OCI-LY1 (cell line): ENCODE data around the gene GABBR2.

Experiments used
- EZH2 ChIP-seq: fragments of 200-600 bp; sonication (generic), shearing (Covaris generic); IDR thresholded peaks from 2 replicates; pipeline ENCODE4 v1.8.0; 2017; ENCODE audit warnings: borderline replicate concordance, mixed run types, mild to moderate bottlenecking, antibody characterized with exemption, low read length, moderate library complexity, mixed read lengths
- TF ChIP-seq, protein P1 (sequence below): fragments of 200-600 bp; sonication (generic), shearing (Covaris generic); IDR thresholded peaks from 2 replicates; pipeline ENCODE4 v1.5.1; 2017; ENCODE audit warnings: mild to moderate bottlenecking, antibody characterized with exemption, low read length, moderate library complexity, mixed read lengths

DNA sequence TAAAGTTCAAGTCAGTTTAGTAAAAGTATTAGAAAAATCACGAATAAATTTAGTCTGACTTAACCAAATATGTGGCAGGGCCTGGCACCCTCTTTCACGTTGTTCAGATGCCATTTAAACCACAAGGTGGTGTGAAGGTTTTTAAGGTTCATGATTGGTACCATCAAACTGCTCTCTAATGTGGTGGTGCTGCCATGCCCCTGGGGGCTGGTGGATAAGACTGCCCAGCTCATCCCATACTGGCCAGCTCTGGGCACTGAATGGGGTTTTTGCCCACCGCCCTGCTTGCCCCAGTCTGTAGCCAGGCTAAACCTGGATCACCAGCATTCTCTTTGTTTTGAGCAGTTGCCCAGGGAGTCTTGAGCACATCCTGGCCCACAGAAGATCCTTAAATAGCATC is 159.3 kb downstream of the GABBR2 start:
- TF ChIP-seq, protein P1, sequence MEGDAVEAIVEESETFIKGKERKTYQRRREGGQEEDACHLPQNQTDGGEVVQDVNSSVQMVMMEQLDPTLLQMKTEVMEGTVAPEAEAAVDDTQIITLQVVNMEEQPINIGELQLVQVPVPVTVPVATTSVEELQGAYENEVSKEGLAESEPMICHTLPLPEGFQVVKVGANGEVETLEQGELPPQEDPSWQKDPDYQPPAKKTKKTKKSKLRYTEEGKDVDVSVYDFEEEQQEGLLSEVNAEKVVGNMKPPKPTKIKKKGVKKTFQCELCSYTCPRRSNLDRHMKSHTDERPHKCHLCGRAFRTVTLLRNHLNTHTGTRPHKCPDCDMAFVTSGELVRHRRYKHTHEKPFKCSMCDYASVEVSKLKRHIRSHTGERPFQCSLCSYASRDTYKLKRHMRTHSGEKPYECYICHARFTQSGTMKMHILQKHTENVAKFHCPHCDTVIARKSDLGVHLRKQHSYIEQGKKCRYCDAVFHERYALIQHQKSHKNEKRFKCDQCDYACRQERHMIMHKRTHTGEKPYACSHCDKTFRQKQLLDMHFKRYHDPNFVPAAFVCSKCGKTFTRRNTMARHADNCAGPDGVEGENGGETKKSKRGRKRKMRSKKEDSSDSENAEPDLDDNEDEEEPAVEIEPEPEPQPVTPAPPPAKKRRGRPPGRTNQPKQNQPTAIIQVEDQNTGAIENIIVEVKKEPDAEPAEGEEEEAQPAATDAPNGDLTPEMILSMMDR = no peak
- TF ChIP-seq EZH2 = no peak
